DOHH2 (cell line): ENCODE results near the gene GLI3.

Source experiments
- H3F3A ChIP-seq: fragments of 200-600 bp; sonication (generic), shearing (Covaris generic); 2 replicates; pipeline ENCODE4 v1.6.0; 2016; ENCODE audit warnings: antibody characterized with exemption, mild to moderate bottlenecking; ENCODE audit not compliant: control insufficient read depth, insufficient read depth
- H3K27ac ChIP-seq: fragments of 200-600 bp; sonication (generic); 2 replicates; pipeline ENCODE4 v1.5.1; 2014; ENCODE audit warnings: low read depth, mild to moderate bottlenecking, low read length, moderate library complexity
- H3K27me3 ChIP-seq: fragments of 200-600 bp; sonication (generic); 2 replicates; pipeline ENCODE4 v1.6.1; 2014; ENCODE audit warnings: mild to moderate bottlenecking, low read length, mixed read lengths; ENCODE audit not compliant: control insufficient read depth
- H3K36me3 ChIP-seq: fragments of 200-600 bp; sonication (generic); 2 replicates; pipeline ENCODE4 v1.6.1; 2014; ENCODE audit warnings: mild to moderate bottlenecking, low read length, moderate library complexity, mixed read lengths; ENCODE audit not compliant: control insufficient read depth
- H3K4me1 ChIP-seq: fragments of 200-600 bp; sonication (generic); 2 replicates; pipeline ENCODE4 v1.6.1; 2014; ENCODE audit warnings: mild to moderate bottlenecking, low read length, mixed read lengths; ENCODE audit not compliant: control insufficient read depth
- H3K4me2 ChIP-seq: fragments of 200-600 bp; sonication (generic); 2 replicates; pipeline ENCODE4 v1.6.0; 2014; ENCODE audit warnings: mild to moderate bottlenecking, low read length, moderate library complexity
- H3K4me3 ChIP-seq: fragments of 200-600 bp; sonication (generic); 2 replicates; pipeline ENCODE4 v1.5.1; 2014; ENCODE audit warnings: mild to moderate bottlenecking, low read length, mixed read lengths
- H3K79me2 ChIP-seq: fragments of 200-600 bp; sonication (generic); 2 replicates; pipeline ENCODE4 v1.6.1; 2014; ENCODE audit warnings: mild to moderate bottlenecking, low read length, mixed read lengths; ENCODE audit not compliant: control insufficient read depth
- H3K9me2 ChIP-seq: fragments of 200-600 bp; sonication (generic); replicated peaks from 2 replicates; pipeline ENCODE4 v1.6.1; 2014; ENCODE audit warnings: mild to moderate bottlenecking, low read length, mixed read lengths; ENCODE audit not compliant: control insufficient read depth
- H3K9me3 ChIP-seq: fragments of 200-600 bp; sonication (generic); 2 replicates; pipeline ENCODE4 v1.6.1; 2014; ENCODE audit warnings: antibody characterized with exemption, low read length, mixed read lengths; ENCODE audit not compliant: control insufficient read depth, insufficient read depth
- H4K20me1 ChIP-seq: fragments of 200-600 bp; sonication (generic); 2 replicates; pipeline ENCODE4 v1.6.0; 2014; ENCODE audit warnings: low read depth, mild to moderate bottlenecking, antibody characterized with exemption, low read length, moderate library complexity; ENCODE audit not compliant: control insufficient read depth, insufficient read depth
- EZH2phosphoT487 ChIP-seq: fragments of 200-600 bp; sonication (generic); IDR thresholded peaks from 2 replicates; pipeline ENCODE4 v1.6.1; 2017; ENCODE audit warnings: borderline replicate concordance, mild to moderate bottlenecking, antibody characterized with exemption, low read length, moderate library complexity, mixed read lengths
- TF ChIP-seq, protein P1 (sequence below): fragments of 200-600 bp; sonication (generic); IDR thresholded peaks from one replicate; pipeline ENCODE4 v1.5.1; 2014; ENCODE audit warnings: antibody characterized with exemption, mild to moderate bottlenecking, low read depth, low read length; ENCODE audit not compliant: poor library complexity, severe bottlenecking

GLI3 gene

DNA sequence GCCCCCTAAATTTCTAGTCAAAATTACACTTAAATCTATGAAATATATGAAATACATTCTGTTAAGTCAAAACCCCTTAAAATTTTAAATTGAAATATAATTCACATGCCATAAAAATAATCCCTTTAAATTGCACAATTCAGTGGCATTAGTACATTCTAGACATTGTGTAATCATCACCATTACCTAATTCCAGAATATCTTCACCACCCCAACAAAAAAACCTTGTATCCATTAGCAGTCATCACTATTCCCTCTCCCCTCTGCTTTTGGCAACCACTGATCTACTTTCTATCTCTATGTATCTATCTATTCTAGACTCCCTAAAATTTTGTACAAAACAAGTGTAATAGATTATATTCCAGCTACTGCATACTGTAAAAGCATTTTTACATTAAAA lies 261.2 kb downstream of the GLI3 start:
- Histone ChIP-seq H4K20me1 (no peaks in the 10 kb centered on the region), H3K4me1 (no peaks in the 10 kb centered on the region), H3K36me3 (no peaks in the 10 kb centered on the region), H3K9me3 (no peaks in the 10 kb centered on the region), H3K9me2 (no peaks in the 10 kb centered on the region), H3F3A (no peaks in the 10 kb centered on the region), H3K79me2 (no peaks in the 10 kb centered on the region), H3K27me3 (peaks cover 20% of the 10 kb centered on the region; the same call in 1 of the 2 replicates), H3K27ac (no peak overlapping the region), H3K4me3 (no peak overlapping the region), H3K4me2 (no peak overlapping the region)
- TF ChIP-seq EZH2phosphoT487, result no peak
- TF ChIP-seq, protein P1, sequence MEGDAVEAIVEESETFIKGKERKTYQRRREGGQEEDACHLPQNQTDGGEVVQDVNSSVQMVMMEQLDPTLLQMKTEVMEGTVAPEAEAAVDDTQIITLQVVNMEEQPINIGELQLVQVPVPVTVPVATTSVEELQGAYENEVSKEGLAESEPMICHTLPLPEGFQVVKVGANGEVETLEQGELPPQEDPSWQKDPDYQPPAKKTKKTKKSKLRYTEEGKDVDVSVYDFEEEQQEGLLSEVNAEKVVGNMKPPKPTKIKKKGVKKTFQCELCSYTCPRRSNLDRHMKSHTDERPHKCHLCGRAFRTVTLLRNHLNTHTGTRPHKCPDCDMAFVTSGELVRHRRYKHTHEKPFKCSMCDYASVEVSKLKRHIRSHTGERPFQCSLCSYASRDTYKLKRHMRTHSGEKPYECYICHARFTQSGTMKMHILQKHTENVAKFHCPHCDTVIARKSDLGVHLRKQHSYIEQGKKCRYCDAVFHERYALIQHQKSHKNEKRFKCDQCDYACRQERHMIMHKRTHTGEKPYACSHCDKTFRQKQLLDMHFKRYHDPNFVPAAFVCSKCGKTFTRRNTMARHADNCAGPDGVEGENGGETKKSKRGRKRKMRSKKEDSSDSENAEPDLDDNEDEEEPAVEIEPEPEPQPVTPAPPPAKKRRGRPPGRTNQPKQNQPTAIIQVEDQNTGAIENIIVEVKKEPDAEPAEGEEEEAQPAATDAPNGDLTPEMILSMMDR, result no peak

DNA sequence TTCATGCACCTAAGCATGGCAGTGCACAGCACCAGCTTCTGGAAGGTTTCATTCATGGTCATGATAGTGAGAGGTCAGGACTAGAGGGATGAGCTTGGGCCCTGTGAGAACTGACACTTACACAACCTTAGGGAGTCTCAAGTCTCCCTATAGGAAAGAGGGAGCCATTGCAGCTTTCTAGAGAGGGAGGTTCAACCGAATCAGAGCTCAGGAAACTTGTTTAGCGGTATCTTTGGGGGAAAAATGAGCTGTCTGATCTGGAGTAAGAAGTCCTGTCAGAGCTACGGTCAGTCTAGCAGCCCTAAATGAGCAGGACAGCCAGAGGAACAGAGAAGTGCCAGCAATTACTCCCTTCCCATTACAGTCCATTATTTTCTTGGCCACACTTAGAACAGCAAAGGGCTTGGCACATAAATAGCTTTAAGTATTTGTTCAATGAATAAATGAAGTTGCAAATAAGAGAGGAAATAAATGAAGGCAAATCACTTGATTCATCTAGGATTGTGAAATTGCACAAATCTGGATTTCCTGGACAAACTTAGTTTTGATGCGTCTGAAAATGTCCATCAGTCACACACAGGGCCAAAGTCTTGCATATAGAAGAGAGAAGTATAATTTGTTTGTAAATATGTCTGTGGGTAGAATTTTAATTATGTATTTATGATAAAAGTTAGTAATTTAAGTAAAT lies 262.0 kb downstream of the GLI3 start:
- Histone ChIP-seq H3K9me3 (no peaks in the 10 kb centered on the region), H4K20me1 (no peaks in the 10 kb centered on the region), H3K4me1 (no peaks in the 10 kb centered on the region), H3K27ac (no peak overlapping the region), H3K4me3 (no peak overlapping the region), H3F3A (no peaks in the 10 kb centered on the region), H3K9me2 (no peaks in the 10 kb centered on the region), H3K79me2 (no peaks in the 10 kb centered on the region), H3K4me2 (no peak overlapping the region), H3K36me3 (no peaks in the 10 kb centered on the region), H3K27me3 (peaks cover 20% of the 10 kb centered on the region; the same call in 1 of the 2 replicates)
- TF ChIP-seq EZH2phosphoT487, result no peak
- TF ChIP-seq, protein P1, result no peak

DNA sequence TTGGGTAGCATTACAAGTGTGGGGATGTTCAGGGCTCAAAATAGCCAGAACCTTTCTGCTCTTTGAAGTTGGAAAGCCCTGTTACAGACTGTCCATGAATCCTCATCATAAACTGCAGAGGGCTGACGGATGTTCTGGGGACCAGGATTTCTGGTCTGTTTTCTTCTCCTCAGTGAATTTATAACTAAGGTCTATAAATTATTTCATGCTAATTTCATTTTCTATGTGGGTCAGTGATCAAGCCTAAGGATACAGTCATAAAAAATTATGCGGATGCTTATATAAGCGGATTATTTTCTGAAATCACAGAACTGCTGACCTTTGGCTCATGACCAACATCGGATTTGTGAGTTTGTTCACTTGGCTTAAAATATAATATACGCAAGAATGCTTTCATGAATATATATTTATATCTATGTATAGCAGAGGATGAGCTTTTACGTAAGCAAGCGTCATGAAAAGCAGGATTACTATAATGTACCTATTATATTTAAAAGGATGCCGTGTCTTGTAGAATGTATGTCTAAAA lies 263.7 kb downstream of the GLI3 start:
- Histone ChIP-seq H4K20me1 (no peaks in the 10 kb centered on the region), H3K4me1 (no peaks in the 10 kb centered on the region), H3K36me3 (no peaks in the 10 kb centered on the region), H3K9me3 (no peaks in the 10 kb centered on the region), H3K27me3 (peaks cover 17% of the 10 kb centered on the region; the same call in 1 of the 2 replicates), H3F3A (no peaks in the 10 kb centered on the region), H3K27ac (no peak overlapping the region), H3K79me2 (no peaks in the 10 kb centered on the region), H3K4me3 (no peak overlapping the region), H3K4me2 (no peak overlapping the region), H3K9me2 (no peaks in the 10 kb centered on the region)
- TF ChIP-seq EZH2phosphoT487, result no peak

DNA sequence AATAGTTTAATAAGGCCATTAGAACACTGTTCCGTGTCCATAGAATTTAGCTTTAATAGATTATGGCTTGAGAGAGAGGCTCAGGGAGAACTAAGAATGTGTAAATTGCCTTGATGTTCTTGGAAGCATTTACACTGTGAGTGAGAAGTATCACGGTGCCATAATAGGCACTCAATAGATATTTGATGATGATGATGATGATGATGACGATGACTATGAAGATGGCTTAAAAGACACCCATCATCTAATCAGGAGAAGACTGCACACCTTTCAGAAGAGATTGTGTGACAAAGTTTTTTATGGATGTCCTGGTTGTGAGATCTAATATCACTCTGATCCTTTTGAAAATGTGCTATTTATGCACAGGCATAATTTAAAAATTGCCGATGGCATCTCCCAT lies 264.2 kb downstream of the GLI3 start:
- Histone ChIP-seq H3K9me2 (no peaks in the 10 kb centered on the region), H3K4me3 (no peak overlapping the region), H3K36me3 (no peaks in the 10 kb centered on the region), H3K79me2 (no peaks in the 10 kb centered on the region), H3K9me3 (no peaks in the 10 kb centered on the region), H3F3A (no peaks in the 10 kb centered on the region), H4K20me1 (no peaks in the 10 kb centered on the region), H3K4me2 (no peak overlapping the region), H3K4me1 (no peaks in the 10 kb centered on the region), H3K27me3 (peaks cover 17% of the 10 kb centered on the region; the same call in 1 of the 2 replicates), H3K27ac (no peak overlapping the region)
- TF ChIP-seq, protein P1, result no peak
- TF ChIP-seq EZH2phosphoT487, result no peak
